Transverse colon (tissue), 4 donors: ENCODE measurements around the gene ENDOG.

Experiments used
- CTCF ChIP-seq, 5 experiments: fragments of 200-600 bp in 3 of 5; fragments of 450-650 bp in 2 of 5; sonication (generic) in 3 of 5; IDR thresholded peaks; 1 replicate in 2 of 5; 2 replicates in 3 of 5; pipeline ENCODE4 v1.5.1; 2016 to 2017; ENCODE audit warnings: antibody characterized with exemption in 5 of 5, inconsistent platforms in 3 of 5, mild to moderate bottlenecking in 2 of 5, moderate library complexity in 1 of 5
- EP300 ChIP-seq: sonication (generic); formaldehyde crosslinking; IDR thresholded peaks from one replicate; pipeline ENCODE4 v1.6.1; 2017; ENCODE audit warnings: antibody characterized with exemption, low read depth
- POLR2A ChIP-seq: fragments of 450-650 bp; IDR thresholded peaks from one replicate; pipeline ENCODE4 v1.6.1; 2016; ENCODE audit warnings: antibody characterized with exemption, mild to moderate bottlenecking, moderate library complexity
- POLR2AphosphoS5 ChIP-seq, 3 donors: sonication (generic); formaldehyde crosslinking; IDR thresholded peaks; one replicate each; pipeline ENCODE4 v1.6.1; 2016; ENCODE audit warnings: antibody characterized with exemption in 3 of 3

- no peak for TF ChIP-seq CTCF (IDR thresholded peaks at IDR 0.05)
- no peak for TF ChIP-seq EP300
- TF ChIP-seq POLR2A = no peak
- TF ChIP-seq POLR2AphosphoS5 (IDR thresholded peaks at IDR 0.05) = no peak
These were observed 27.1 kb downstream of the ENDOG start for GRCh38 chr9:128845186-128845931.
